OCI-LY3 (cell line): ENCODE measurements around the gene ARHGAP22.

Experiments
- H2AFZ ChIP-seq: fragments of 200-600, 300-600 bp; shearing (Covaris generic); 2 replicates; pipeline ENCODE4 v1.6.0; 2014; ENCODE audit warnings: antibody characterized with exemption, low read depth, low read length
- H3K27ac ChIP-seq: fragments of 200-600, 300-600 bp; sonication (generic); 2 replicates; pipeline ENCODE4 v1.5.1; 2014; ENCODE audit warnings: mild to moderate bottlenecking, low read length, moderate library complexity, mixed read lengths
- H3K27me3 ChIP-seq: fragments of 200-600, 300-600 bp; sonication (generic); 2 replicates; pipeline ENCODE4 v1.6.1; 2014; ENCODE audit warnings: low read depth, low read length, mixed read lengths
- H3K36me3 ChIP-seq: fragments of 200-600, 300-600 bp; sonication (generic); replicated peaks from 2 replicates; pipeline ENCODE3; 2014; ENCODE audit warnings: low read depth, low read length, mixed read lengths
- H3K4me1 ChIP-seq: fragments of 300-600, 200-600 bp; sonication (generic); 2 replicates; pipeline ENCODE4 v1.6.1; 2014; ENCODE audit warnings: low read length, mixed read lengths
- H3K4me2 ChIP-seq: fragments of 200-600, 300-600 bp; sonication (generic); 2 replicates; pipeline ENCODE4 v1.6.1; 2014; ENCODE audit warnings: low read length, mixed read lengths
- H3K4me3 ChIP-seq: fragments of 300-600, 200-600 bp; sonication (generic); 2 replicates; pipeline ENCODE4 v1.5.1; 2014; ENCODE audit warnings: antibody characterized with exemption, mild to moderate bottlenecking, low read length, moderate library complexity
- H3K79me2 ChIP-seq: fragments of 300-600, 200-600 bp; shearing (Covaris generic); 2 replicates; pipeline ENCODE4 v1.6.1; 2014; ENCODE audit warnings: mild to moderate bottlenecking, low read length, mixed read lengths
- H3K9ac ChIP-seq: fragments of 300-600, 200-600 bp; shearing (Covaris generic); 2 replicates; pipeline ENCODE4 v1.6.0; 2014; ENCODE audit warnings: mild to moderate bottlenecking, low read length, moderate library complexity
- H3K9me3 ChIP-seq: fragments of 200-600, 300-600 bp; shearing (Covaris generic); 2 replicates; pipeline ENCODE4 v1.6.1; 2014; ENCODE audit warnings: low read length, mixed read lengths; ENCODE audit not compliant: insufficient read depth
- H4K20me1 ChIP-seq: fragments of 200-600, 300-600 bp; sonication (generic); 2 replicates; pipeline ENCODE4 v1.6.1; 2016; ENCODE audit warnings: low read length, mixed read lengths; ENCODE audit not compliant: insufficient read depth
- EZH2phosphoT487 ChIP-seq: fragments of 200-600 bp; shearing (Covaris generic); IDR thresholded peaks from 2 replicates; pipeline ENCODE4 v1.6.1; 2018; ENCODE audit warnings: antibody characterized with exemption, mixed run types, low read depth
- TF ChIP-seq, protein P1 (sequence below): fragments of 200-600, 300-600 bp; sonication (generic); IDR thresholded peaks from 2 replicates; pipeline ENCODE4 v1.5.1; 2014; ENCODE audit warnings: antibody characterized with exemption, low read length, low read depth

ARHGAP22 gene

DNA sequence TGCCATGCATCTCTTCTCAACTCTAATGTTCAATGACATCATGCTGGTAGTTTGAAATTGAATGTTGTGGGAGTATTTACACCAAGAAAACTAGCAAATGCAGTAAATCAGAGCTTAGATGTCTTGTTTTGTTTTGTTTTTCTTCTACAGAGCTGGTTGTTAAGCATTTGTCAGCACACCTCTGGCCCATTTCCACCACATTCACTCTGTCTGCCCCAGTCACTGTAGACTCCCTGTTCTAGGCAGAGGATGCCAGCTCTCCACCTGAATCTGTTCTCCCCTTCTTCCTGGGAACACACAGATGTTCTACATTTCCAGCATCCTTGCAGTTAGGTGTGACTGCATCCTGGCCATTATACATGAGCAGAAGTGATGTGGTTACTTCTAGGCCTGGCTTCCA, 4.1 kb upstream of the ARHGAP22 start:
- H3K9me3 ChIP-seq, result no peaks in the 10 kb centered on the region
- H3K27me3 ChIP-seq, result peaks cover 36% of the 10 kb centered on the region
- H2AFZ ChIP-seq, result no peak overlapping the region
- TF ChIP-seq, protein P1, sequence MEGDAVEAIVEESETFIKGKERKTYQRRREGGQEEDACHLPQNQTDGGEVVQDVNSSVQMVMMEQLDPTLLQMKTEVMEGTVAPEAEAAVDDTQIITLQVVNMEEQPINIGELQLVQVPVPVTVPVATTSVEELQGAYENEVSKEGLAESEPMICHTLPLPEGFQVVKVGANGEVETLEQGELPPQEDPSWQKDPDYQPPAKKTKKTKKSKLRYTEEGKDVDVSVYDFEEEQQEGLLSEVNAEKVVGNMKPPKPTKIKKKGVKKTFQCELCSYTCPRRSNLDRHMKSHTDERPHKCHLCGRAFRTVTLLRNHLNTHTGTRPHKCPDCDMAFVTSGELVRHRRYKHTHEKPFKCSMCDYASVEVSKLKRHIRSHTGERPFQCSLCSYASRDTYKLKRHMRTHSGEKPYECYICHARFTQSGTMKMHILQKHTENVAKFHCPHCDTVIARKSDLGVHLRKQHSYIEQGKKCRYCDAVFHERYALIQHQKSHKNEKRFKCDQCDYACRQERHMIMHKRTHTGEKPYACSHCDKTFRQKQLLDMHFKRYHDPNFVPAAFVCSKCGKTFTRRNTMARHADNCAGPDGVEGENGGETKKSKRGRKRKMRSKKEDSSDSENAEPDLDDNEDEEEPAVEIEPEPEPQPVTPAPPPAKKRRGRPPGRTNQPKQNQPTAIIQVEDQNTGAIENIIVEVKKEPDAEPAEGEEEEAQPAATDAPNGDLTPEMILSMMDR, result no peak
- no peak for TF ChIP-seq EZH2phosphoT487
- H3K4me3 ChIP-seq, result no peak overlapping the region
- H3K79me2 ChIP-seq, result no peaks in the 10 kb centered on the region
- no peak overlapping the region for H3K9ac ChIP-seq
- H3K4me2 ChIP-seq, result no peak overlapping the region
- no peaks in the 10 kb centered on the region for H3K4me1 ChIP-seq
- H3K27ac ChIP-seq, result no peak overlapping the region
- no peaks in the 10 kb centered on the region for H4K20me1 ChIP-seq
- no peaks in the 10 kb centered on the region for H3K36me3 ChIP-seq

DNA sequence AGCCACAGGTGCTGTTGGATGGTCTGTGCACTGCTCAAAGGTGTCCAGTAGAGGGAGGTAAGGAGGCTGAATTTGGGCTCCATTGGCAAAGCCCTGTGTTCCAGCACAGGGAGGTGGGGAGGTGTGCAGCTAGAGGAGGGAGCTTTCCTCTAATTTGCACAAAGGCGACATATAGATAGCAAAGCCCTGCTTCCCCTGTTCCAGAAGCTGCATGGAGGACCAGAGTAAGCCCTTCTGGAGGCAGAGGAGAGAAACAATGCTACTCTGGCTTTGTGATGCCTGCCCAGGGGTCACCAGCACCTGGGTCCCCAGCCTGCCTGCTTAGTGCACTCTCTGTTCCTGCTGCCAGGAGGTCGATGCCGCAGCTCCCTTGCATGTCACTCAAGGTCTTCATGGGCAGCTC, 3.4 kb upstream of the ARHGAP22 start:
- H3K9ac ChIP-seq, result no peak overlapping the region
- no peaks in the 10 kb centered on the region for H3K9me3 ChIP-seq
- no peak overlapping the region for H3K4me3 ChIP-seq
- H3K27me3 ChIP-seq, result peaks cover 37% of the 10 kb centered on the region
- H3K27ac ChIP-seq, result no peak overlapping the region
- no peaks in the 10 kb centered on the region for H3K4me1 ChIP-seq
- H2AFZ ChIP-seq, result no peak overlapping the region
- H4K20me1 ChIP-seq, result no peaks in the 10 kb centered on the region
- no peaks in the 10 kb centered on the region for H3K79me2 ChIP-seq
- no peak overlapping the region for H3K4me2 ChIP-seq
- H3K36me3 ChIP-seq, result no peaks in the 10 kb centered on the region
- no peak for TF ChIP-seq EZH2phosphoT487
- TF ChIP-seq, protein P1, result peak; percentile 68

DNA sequence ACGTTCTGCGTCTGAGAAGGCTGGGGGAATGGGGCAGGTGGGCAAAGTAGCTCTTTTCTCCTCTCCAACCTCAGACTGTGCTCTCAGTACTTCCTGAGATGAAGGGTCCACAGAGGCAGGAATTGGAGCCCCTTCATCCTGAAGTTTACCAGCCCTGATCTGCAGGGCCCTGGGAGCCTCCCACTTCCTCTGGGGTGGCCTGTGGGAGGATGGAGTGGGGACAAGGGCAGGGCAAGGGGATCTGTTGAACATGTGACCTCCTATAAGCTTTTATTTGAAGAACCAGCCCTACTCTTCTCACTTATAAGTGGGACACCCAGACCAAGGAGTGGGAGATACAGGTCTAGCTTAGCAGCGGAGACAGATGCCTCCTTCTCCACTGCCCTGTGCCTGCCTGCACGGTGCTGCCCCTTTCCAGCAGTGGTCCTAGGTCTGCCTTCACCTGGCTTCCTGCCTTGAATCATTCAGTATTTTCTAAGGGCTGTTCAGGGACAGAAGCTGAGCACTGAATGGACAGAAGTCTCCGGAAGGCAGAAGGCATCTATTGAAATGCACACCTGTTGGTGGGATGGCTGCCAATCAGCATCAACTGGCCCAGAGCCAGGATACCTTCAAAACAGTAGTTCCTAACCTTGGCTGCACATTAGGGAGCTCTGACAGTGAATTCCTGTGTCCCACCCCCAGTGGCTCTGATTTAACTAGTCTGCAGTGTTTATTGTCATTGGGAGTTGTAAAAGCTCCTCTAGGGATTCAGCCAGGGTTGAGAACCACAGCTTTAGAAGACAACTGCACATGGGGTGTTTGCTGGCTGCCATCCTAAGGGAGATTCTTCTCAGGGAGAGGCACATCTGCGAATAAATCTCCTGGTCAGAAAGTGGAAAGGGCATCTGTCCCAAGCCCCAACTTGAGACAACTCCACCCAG, 2.7 kb upstream of the ARHGAP22 start:
- H4K20me1 ChIP-seq, result no peaks in the 10 kb centered on the region
- no peaks in the 10 kb centered on the region for H3K9me3 ChIP-seq
- no peaks in the 10 kb centered on the region for H3K4me1 ChIP-seq
- H3K4me2 ChIP-seq, result no peak overlapping the region
- H3K9ac ChIP-seq, result no peak overlapping the region
- H3K36me3 ChIP-seq, result no peaks in the 10 kb centered on the region
- H3K27ac ChIP-seq, result no peak overlapping the region
- peaks cover 37% of the 10 kb centered on the region for H3K27me3 ChIP-seq
- TF ChIP-seq, protein P1, result no peak
- no peak for TF ChIP-seq EZH2phosphoT487
- H3K4me3 ChIP-seq, result no peak overlapping the region
- no peaks in the 10 kb centered on the region for H3K79me2 ChIP-seq
- no peak overlapping the region for H2AFZ ChIP-seq

DNA sequence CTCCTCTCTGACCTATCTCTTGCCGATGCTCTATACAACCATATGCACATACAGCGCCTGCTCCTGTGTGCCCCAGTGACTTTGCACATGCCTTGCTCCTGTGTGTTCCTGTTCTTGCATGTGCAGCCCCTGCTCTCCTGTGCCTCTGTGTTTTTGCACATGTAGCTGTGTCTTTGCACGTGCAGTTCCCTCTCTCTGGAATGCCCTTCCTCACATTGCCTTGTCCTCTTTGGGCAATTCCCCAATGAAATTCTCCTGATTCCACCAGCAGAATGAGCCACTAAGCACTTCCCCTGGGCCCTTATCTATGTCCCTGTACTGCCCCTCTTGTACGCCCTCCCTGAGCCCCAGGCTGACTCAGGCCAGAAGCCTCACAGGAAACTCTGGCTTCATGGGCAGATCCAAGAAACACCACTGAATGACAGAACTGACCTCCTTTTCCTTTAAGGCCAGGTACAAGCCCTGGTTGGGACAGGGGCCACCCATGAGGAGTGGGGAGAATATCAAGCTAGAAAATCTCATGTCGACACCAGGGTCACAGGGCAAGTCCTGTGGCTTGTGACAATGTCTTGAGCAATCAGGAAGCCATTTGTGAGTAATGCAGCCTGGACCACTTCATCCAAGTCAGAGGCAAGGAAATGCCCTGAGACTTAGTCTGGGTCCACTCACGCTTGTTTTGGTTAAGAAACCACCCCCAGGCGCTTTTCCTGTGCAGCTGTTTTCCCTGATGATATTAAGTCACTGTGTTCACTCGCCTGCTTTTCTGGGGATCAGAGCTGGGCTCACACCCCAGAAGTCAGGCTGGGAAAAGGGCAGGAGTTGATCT, 1.9 kb upstream of the ARHGAP22 start:
- H3K27me3 ChIP-seq, result peaks cover 37% of the 10 kb centered on the region
- no peak overlapping the region for H2AFZ ChIP-seq
- no peak overlapping the region for H3K4me3 ChIP-seq
- no peaks in the 10 kb centered on the region for H3K36me3 ChIP-seq
- TF ChIP-seq EZH2phosphoT487, result no peak
- TF ChIP-seq, protein P1, result no peak
- H4K20me1 ChIP-seq, result no peaks in the 10 kb centered on the region
- H3K27ac ChIP-seq, result no peak overlapping the region
- H3K9ac ChIP-seq, result no peak overlapping the region
- H3K79me2 ChIP-seq, result no peaks in the 10 kb centered on the region
- H3K4me2 ChIP-seq, result no peak overlapping the region
- H3K4me1 ChIP-seq, result no peaks in the 10 kb centered on the region
- no peaks in the 10 kb centered on the region for H3K9me3 ChIP-seq
